ENCODE measurements around the gene SPDYA.
A peak's percentile ranks its signal among the peaks of the same experiment; 100 is the strongest.
"Not testable (repeated sequence)": the region's sequence is repeated elsewhere in the genome, so short reads cannot be mapped to it uniquely, and the experiment has no call there.

SPDYA gene

GRCh38 chr2:28810384-28811285 lies at the start of gene SPDYA:
Gene SPDYA, plus strand, starts transcription at chr2:28810834. Its CDS starts 5,181 bp downstream, at chr2:28816015.
- DNase-seq (ENCODE audit: low spot score) = peak; percentile 14

GRCh38 chr2:28761420-28761819 lies 49.2 kb upstream of the SPDYA start:
- no peak for DNase-seq (ENCODE audit: low spot score)

DNA sequence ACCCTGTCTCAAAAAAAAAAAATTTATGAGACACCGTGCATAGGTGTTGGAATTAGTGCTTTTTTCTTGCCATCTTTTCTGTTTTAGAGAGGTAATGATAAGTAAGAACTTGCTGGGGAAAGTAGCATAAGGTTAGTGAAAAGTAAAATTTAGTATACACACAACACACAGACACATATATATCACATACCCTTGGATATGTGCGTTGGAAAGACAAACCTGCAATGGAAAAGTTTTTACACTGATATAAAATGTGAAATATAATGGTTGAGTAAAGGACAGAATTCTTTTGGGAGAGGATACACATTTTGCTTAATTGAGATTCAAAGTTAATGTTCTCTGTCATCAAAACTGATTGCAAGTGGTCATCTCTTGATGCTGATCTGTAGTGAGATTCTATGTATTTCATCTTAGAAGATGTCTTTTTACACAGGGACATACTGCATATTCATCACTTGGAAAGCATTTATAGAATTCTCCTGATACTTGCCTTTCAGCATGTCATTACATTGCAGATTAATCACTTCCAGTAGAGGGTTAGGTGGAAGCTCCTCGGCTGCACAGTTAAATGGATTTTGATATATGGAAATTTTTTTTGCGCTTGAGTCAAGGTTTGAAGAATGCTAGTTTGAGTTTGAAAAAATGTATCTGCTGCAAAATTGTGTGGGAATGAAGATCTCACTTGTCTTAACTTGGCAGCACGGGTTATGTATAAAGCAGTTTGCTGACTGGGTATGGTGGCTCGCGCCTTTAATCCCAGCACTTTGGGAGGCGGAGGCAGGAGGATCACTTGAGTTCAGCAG lies 45.5 kb upstream of the SPDYA start:
- DNase-seq (ENCODE audit: low spot score) = no peak

- DNase-seq (ENCODE audit: low spot score) = no peak
Measured at GRCh38 chr2:28766070-28766469, 44.6 kb upstream of the SPDYA start.

DNA sequence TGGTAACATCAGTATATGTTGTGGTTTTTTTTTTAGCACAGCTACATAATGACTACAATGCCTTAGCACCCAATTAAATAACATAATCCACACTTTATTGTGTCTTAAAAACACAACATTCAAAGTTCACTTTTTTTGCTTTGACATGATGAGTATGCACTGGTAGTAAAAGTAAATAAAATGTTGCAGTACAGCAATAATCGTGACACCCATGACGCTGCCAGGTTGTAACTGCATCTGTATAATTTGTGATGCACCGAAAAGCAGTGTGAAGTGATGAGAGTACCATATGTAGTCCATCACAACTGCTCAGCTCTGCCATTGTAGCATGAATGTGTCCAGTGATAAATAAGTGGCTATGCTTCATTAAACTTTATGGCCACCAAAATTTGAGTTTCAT lies 43.3 kb upstream of the SPDYA start:
- DNase-seq (ENCODE audit: low spot score) = no peak

- DNase-seq (ENCODE audit: low spot score) = no peak
Measured at GRCh38 chr2:28768422-28768821, 42.2 kb upstream of the SPDYA start.

GRCh38 chr2:28768952-28769351 lies 41.7 kb upstream of the SPDYA start:
- DNase-seq (ENCODE audit: low spot score) = no peak

- DNase-seq (ENCODE audit: low spot score) = no peak
Measured at GRCh38 chr2:28772351-28772750, 38.3 kb upstream of the SPDYA start.

DNA sequence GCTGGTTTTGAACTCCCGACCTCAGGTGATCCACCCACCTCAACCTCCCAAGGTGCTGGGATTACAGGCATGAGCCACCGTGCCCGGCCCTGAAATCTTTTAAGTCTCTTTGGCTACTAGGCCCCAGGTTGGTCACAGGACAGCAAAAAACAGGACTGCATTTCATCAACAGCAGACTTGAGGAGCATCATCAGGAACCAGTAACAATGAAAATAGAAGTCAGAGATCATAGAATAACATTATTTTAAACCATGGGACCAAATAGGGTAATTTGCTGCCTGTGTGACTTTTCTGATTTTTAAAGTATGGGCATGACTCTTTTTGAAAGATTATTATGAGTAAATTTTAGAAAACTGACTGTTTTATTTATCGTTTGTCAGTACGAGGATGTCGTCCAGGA lies 34.2 kb upstream of the SPDYA start:
- no peak for DNase-seq (ENCODE audit: low spot score)

- DNase-seq (ENCODE audit: low spot score) = no peak
Measured at GRCh38 chr2:28778392-28778791, 32.2 kb upstream of the SPDYA start.

- DNase-seq (ENCODE audit: low spot score) = no peak
Measured at GRCh38 chr2:28779001-28779400, 31.6 kb upstream of the SPDYA start.

- DNase-seq (ENCODE audit: low spot score) = no peak
Measured at GRCh38 chr2:28780496-28780895, 30.1 kb upstream of the SPDYA start.

DNA sequence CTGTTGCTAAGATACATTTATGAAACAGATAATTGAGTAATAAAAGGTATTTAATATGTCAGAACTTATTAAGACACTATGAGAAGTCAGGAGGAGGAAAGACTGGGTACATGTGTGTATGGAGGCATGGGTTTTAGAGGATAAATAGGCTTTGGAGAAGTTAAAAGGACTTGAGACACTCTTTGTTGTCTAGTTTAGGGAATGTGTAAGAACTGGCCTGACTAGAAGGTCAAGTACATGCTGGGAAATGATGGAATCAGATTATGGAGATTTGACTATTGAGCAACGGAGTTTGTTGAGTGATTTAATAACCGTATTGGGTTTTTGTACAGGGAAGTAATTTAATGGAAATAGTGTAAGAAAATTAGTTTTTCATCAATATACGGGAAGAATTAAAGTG lies 28.2 kb upstream of the SPDYA start:
- no peak for DNase-seq (ENCODE audit: low spot score)

- DNase-seq (ENCODE audit: low spot score) = not testable (repeated sequence)
Measured at GRCh38 chr2:28784570-28784969, 26.1 kb upstream of the SPDYA start.

GRCh38 chr2:28796620-28797019 lies 14.0 kb upstream of the SPDYA start:
- DNase-seq (ENCODE audit: low spot score) = no peak

- no peak for DNase-seq (ENCODE audit: low spot score)
Measured at GRCh38 chr2:28801726-28802125, 8.9 kb upstream of the SPDYA start.

DNA sequence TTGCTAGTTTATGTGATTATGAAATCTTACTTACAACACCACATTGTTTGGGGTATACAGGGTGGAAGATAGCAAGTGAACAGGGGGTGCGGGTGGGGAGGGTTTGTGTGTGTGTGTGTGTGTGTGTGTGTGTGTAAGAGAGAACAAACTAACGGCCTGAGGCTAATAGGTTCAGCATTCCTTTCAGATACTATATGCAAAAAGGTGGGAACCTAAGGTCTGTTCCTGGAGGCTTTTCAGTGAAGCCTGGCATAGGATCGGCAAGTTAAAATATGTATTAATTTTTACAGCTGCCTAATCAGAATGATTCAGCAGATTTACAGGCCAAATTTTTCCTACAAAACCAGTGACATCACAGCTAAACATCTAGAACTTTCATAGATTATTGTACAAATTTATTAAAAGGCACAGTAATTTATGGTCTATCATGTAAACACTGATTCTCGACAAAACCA lies 7.6 kb upstream of the SPDYA start:
- DNase-seq (ENCODE audit: low spot score) = no peak

DNA sequence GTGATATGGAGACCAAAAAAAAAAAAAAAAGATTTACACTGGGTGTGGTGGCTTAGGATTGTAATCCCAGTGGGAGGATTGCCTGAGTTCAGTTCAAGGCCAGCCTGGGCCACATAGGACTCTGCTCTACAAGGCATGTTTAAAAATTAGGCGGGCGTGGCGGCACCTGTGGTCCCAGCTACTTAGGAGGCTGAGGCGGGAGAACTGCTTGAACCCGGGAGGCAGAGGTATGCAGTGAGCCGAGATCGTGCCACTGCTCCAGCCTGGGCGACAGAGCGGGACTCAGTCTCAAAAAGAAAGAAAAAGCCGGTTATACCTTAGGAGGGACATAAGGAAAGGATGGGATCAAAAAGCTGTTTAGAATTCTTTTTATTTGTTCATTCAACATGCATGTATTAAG lies 707 bp upstream of the SPDYA start:
- no peak for DNase-seq (ENCODE audit: low spot score)

DNA sequence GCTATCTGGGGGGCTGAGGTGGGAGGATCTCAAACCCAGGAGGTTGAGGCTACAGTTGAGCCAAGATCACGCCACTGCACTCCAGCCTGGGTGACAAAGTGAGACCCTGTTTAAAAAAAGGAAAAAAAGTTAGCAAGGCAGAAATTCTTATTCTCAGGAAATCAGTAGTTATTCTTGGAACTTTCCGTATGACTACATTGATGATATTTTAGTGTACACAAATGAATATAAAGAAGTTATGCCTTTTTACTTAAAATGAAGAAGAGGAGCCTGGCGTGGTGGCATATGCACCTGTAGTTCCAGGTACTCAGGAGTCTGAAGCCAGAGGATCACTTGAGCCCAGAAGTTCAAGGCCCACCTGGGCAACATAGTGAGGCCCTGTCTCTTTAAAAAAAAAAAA lies 7.4 kb downstream of the SPDYA start:
- no peak for DNase-seq (ENCODE audit: low spot score)

GRCh38 chr2:28821295-28821958 lies 10.8 kb downstream of the SPDYA start:
- DNase-seq (ENCODE audit: low spot score) = peak; percentile 66

DNA sequence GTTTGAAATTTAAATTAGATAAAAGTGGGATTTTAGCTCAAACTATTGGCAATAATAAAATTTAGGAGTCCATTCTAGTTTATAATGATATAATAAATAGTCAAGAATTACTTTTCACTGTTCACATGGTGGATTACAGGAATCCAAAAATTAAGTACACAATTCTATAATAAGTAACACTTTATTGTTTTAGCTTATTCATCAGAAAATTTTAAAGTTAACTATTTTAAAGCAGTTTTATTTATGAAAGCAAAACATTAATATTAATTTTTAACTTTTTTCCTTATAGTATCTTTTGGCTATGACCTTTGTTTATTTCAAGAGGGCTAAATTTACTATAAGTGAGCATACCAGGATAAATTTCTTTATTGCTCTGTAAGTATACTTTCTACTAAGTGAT lies 11.4 kb downstream of the SPDYA start:
- DNase-seq (ENCODE audit: low spot score) = no peak

DNA sequence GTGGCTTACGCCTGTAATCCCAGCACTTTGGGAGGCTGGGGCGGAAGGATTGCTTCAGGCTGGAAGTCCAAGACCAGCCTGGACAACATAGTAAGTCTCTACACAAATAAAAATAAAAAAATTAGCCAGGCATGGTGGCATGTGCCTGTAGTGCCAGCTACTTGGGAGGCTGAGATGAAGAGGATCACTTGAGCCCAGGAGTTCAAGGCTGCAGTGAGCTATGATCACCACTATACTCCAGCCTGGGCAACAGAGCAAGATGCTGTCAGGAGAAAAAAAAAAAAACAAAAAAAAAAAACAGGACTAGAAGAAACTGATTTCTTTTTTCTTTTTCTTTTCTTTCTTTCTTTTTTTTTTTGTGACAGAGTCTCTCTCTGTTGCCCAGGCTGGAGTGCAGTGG lies 13.6 kb downstream of the SPDYA start:
- DNase-seq (ENCODE audit: low spot score) = no peak

GRCh38 chr2:28824870-28825269 lies 14.2 kb downstream of the SPDYA start:
- DNase-seq (ENCODE audit: low spot score) = no peak
